Stimulated activated CD8-positive, alpha-beta memory T cell treated with anti-CD3 and anti-CD28 coated beads, Interleukin-7, amount 100 ng/mL, for 4 hours (primary cell): ENCODE measurements around the gene TUT7.
"Not testable (repeated sequence)": the region's sequence is repeated elsewhere in the genome, so short reads cannot be mapped to it uniquely, and the experiment has no call there.

Experiments used
- DNase-seq, 2 donors: peaks; one replicate each; pipeline ENCODE4 v3.0.0-alpha.2; 2020; ENCODE audit warnings: low read depth in 2 of 2

The TUT7 gene

GRCh38 chr9:86350006-86350760 lies 4.0 kb downstream of the TUT7 start:
- no peak for DNase-seq

GRCh38 chr9:86349271-86349670 lies 4.9 kb downstream of the TUT7 start:
- no peak for DNase-seq

GRCh38 chr9:86347991-86348390 lies 6.2 kb downstream of the TUT7 start:
- DNase-seq: no peak

- no peak for DNase-seq
Measured at GRCh38 chr9:86344818-86345217, 9.4 kb downstream of the TUT7 start.

GRCh38 chr9:86342269-86342668 lies 11.9 kb downstream of the TUT7 start:
- no peak for DNase-seq

- DNase-seq: no peak
Measured at GRCh38 chr9:86341007-86341491, 13.2 kb downstream of the TUT7 start.

GRCh38 chr9:86340356-86341006 lies 13.7 kb downstream of the TUT7 start:
- DNase-seq: no peak

- no peak for DNase-seq
Measured at GRCh38 chr9:86337469-86338108, 16.6 kb downstream of the TUT7 start.

GRCh38 chr9:86336058-86336457 lies 18.2 kb downstream of the TUT7 start:
- no peak for DNase-seq

- no peak for DNase-seq
Measured at GRCh38 chr9:86333651-86334050, 20.6 kb downstream of the TUT7 start.

- no peak for DNase-seq
Measured at GRCh38 chr9:86330186-86330585, 24.0 kb downstream of the TUT7 start.

- DNase-seq: no peak
Measured at GRCh38 chr9:86329649-86330048, 24.6 kb downstream of the TUT7 start.

- DNase-seq: no peak
Measured at GRCh38 chr9:86328156-86328555, 26.1 kb downstream of the TUT7 start.

GRCh38 chr9:86326536-86326935 lies 27.7 kb downstream of the TUT7 start:
- no peak for DNase-seq

GRCh38 chr9:86324901-86325300 lies 29.3 kb downstream of the TUT7 start:
- no peak for DNase-seq

GRCh38 chr9:86324308-86324707 lies 29.9 kb downstream of the TUT7 start:
- no peak for DNase-seq

GRCh38 chr9:86322973-86323644 lies 31.1 kb downstream of the TUT7 start:
- no peak for DNase-seq

GRCh38 chr9:86321373-86321772 lies 32.8 kb downstream of the TUT7 start:
- DNase-seq: no peak

- DNase-seq: no peak
Measured at GRCh38 chr9:86318187-86318586, 36.0 kb downstream of the TUT7 start.

- DNase-seq: no peak
Measured at GRCh38 chr9:86315078-86315477, 39.1 kb downstream of the TUT7 start.

GRCh38 chr9:86312959-86313358 lies 41.3 kb downstream of the TUT7 start:
- not testable (repeated sequence) for DNase-seq

- no peak for DNase-seq
Measured at GRCh38 chr9:86308687-86309086, 45.5 kb downstream of the TUT7 start.
